ENCODE data around the gene ARVCF. TPM values are rescaled to one million over a fixed set of nuclear protein-coding genes. Genes with fewer than 3 reads are reported as not detected.

ARVCF gene
- total RNA-seq, 1 experiment from 2014 or later = 8.2 TPM

DNA sequence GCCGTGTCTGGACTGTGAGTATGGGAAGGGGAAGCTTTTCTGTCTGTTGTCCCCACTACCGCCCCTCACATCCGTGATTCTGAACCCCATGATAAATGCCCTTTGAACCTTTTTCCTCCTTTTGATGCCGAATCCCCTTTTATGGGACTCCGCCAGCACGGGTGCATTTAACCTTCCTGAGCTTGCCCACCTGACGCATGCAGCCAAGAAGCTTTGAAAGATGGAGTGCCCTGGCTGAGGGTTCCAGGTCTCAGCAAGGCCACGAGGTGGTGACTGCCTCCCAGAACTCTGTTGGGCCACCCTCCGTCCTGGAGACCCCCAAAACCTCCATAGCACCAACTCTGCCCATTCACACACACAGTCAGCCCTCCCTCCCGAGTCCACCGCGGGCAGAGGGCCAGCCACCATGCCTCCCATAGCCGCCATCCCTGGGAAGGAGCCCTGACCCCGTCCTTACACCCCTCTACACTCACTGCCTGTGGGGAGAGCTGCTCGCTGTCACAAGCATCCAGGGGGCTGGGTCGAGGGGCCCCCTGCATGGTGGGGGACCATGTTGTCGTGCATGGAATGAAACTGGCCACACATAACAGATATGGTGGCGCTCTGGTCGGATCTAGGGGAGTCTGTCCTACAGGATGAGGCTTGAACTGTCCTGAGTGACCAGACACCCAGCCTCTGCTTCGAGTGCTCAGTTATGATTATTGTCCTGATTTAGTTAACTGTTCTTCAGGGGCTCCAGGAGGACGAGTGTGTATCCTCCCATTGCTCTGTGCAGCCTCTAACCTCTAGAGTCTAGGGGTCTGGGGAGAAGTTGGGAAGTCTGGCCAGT, 75.9 kb downstream of the ARVCF start:
- POLR2A ChIA-PET = no interaction called here
- Histone ChIP-seq H3K9me3 (ENCODE audit: control insufficient read depth, insufficient read depth, low read depth, low read length) (no peaks in the 10 kb centered on the region), H3K4me3 (ENCODE audit: low read depth in 2 of 2, low read length in 2 of 2) (peak overlapping the region; percentile 68), H3K27ac (ENCODE audit: low read length) (peak overlapping the region; percentile 96), H3K4me1 (ENCODE audit: control insufficient read depth, insufficient read depth, low read length) (peaks cover 19% of the 10 kb centered on the region), H3K27me3 (ENCODE audit: control insufficient read depth, insufficient read depth, low read length) (no peaks in the 10 kb centered on the region), H3K36me3 (ENCODE audit: control insufficient read depth, insufficient read depth, low read length) (peaks cover 5% of the 10 kb centered on the region; the same call in 1 of the 2 replicates)
- DNase-seq (ENCODE audit: low read depth, low spot score) (no peak), ATAC-seq (peak; percentile 28)
- in situ Hi-C loops (cut with HindIII; ENCODE audit: low pct_unique_long_range_greater_than_20kb, low sequenced_read_pairs) = no loop called here
- CTCF ChIA-PET = interaction anchor here (0.6 kb wide), 1 partner anchor 29 kb away, joined by 4 read pairs; no protein-coding TSS in a partner anchor
- intact Hi-C loops (cut with micrococcal nuclease; ENCODE audit: unreplicated experiment) = no loop called here
- BruUV-seq (replicated peaks) = no TSS peak
- TF ChIP-seq TCF7L2 (IDR thresholded peaks at IDR 0.05; ENCODE audit: low read depth, low read length) = no peak
- TF ChIP-seq, protein P1, sequence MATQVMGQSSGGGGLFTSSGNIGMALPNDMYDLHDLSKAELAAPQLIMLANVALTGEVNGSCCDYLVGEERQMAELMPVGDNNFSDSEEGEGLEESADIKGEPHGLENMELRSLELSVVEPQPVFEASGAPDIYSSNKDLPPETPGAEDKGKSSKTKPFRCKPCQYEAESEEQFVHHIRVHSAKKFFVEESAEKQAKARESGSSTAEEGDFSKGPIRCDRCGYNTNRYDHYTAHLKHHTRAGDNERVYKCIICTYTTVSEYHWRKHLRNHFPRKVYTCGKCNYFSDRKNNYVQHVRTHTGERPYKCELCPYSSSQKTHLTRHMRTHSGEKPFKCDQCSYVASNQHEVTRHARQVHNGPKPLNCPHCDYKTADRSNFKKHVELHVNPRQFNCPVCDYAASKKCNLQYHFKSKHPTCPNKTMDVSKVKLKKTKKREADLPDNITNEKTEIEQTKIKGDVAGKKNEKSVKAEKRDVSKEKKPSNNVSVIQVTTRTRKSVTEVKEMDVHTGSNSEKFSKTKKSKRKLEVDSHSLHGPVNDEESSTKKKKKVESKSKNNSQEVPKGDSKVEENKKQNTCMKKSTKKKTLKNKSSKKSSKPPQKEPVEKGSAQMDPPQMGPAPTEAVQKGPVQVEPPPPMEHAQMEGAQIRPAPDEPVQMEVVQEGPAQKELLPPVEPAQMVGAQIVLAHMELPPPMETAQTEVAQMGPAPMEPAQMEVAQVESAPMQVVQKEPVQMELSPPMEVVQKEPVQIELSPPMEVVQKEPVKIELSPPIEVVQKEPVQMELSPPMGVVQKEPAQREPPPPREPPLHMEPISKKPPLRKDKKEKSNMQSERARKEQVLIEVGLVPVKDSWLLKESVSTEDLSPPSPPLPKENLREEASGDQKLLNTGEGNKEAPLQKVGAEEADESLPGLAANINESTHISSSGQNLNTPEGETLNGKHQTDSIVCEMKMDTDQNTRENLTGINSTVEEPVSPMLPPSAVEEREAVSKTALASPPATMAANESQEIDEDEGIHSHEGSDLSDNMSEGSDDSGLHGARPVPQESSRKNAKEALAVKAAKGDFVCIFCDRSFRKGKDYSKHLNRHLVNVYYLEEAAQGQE (IDR thresholded peaks at IDR 0.05; ENCODE audit: insufficient read depth in 1 of 2, low read depth in 2 of 2, low read length in 1 of 2) = no peak
- TF ChIP-seq, protein P2, sequence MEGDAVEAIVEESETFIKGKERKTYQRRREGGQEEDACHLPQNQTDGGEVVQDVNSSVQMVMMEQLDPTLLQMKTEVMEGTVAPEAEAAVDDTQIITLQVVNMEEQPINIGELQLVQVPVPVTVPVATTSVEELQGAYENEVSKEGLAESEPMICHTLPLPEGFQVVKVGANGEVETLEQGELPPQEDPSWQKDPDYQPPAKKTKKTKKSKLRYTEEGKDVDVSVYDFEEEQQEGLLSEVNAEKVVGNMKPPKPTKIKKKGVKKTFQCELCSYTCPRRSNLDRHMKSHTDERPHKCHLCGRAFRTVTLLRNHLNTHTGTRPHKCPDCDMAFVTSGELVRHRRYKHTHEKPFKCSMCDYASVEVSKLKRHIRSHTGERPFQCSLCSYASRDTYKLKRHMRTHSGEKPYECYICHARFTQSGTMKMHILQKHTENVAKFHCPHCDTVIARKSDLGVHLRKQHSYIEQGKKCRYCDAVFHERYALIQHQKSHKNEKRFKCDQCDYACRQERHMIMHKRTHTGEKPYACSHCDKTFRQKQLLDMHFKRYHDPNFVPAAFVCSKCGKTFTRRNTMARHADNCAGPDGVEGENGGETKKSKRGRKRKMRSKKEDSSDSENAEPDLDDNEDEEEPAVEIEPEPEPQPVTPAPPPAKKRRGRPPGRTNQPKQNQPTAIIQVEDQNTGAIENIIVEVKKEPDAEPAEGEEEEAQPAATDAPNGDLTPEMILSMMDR (IDR thresholded peaks at IDR 0.05) = no peak
- no peak for TF ChIP-seq POLR2AphosphoS5 (IDR thresholded peaks at IDR 0.05; ENCODE audit: low read depth, low read length)
- TF ChIP-seq SIN3A (IDR thresholded peaks at IDR 0.05; ENCODE audit: borderline replicate concordance, insufficient read depth, low read depth, low read length) = no peak

DNA sequence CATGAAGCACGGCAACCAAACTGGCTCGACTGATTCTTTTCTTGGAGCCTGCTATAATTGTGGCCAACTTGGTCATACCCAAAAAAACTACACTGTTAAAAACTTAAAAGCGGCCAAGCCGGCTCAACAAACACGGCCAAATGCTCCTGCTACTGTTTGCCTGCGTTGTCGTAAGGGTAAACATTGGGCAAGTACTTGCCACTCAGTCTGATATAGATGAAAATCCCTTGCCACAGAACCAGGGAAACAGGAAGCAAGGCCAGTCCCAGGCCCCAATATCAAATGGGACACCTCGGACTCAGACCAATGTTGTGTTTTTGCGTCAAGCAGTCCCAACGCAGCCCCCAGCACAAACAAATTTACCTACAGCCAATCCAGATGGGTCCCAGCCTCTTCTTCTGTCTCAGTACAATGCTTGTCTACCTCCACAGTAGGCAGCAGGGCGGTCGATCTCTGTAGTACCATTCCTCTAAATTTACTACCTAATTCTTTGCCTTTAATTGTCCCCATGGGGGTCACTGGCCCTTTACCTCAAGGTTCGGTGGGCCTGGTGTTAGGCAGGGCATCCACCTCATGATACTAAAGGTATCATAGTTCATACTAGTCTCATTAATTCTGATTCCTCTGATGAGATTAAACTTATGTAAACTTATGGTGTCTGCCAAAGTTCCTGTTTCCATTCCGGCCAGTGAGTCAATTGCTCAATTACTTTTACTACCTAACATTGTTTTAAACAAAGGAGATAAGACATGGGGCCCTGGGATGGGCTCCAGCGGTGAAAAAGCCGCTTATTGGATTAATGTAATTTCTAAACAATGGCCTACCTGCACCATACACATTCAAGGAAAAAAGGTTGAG, 78.8 kb downstream of the ARVCF start:
- DNase-seq (ENCODE audit: low read depth, low spot score) = no peak
- Histone ChIP-seq H3K4me3 (ENCODE audit: low read depth in 2 of 2, low read length in 2 of 2) (no peak overlapping the region), H3K27me3 (ENCODE audit: control insufficient read depth, insufficient read depth, low read length) (no peaks in the 10 kb centered on the region), H3K27ac (ENCODE audit: low read length) (no peak overlapping the region), H3K36me3 (ENCODE audit: control insufficient read depth, insufficient read depth, low read length) (peaks cover 5% of the 10 kb centered on the region; the same call in 1 of the 2 replicates), H3K4me1 (ENCODE audit: control insufficient read depth, insufficient read depth, low read length) (peaks cover 8% of the 10 kb centered on the region), H3K9me3 (ENCODE audit: control insufficient read depth, insufficient read depth, low read depth, low read length) (no peaks in the 10 kb centered on the region)
- ChIA-PET CTCF (no interaction called here), POLR2A (no interaction called here)
- no TSS peak for BruUV-seq (replicated peaks)
- TF ChIP-seq POLR2AphosphoS5 (IDR thresholded peaks at IDR 0.05; ENCODE audit: low read depth, low read length) (no peak), SIN3A (IDR thresholded peaks at IDR 0.05; ENCODE audit: borderline replicate concordance, insufficient read depth, low read depth, low read length) (no peak), TCF7L2 (IDR thresholded peaks at IDR 0.05; ENCODE audit: low read depth, low read length) (no peak)
- TF ChIP-seq, protein P1 (IDR thresholded peaks at IDR 0.05; ENCODE audit: insufficient read depth in 1 of 2, low read depth in 2 of 2, low read length in 1 of 2) = no peak
- TF ChIP-seq, protein P2 (IDR thresholded peaks at IDR 0.05) = no peak
- no peak for ATAC-seq
- in situ Hi-C loops (cut with HindIII; ENCODE audit: low pct_unique_long_range_greater_than_20kb, low sequenced_read_pairs) (no loop called here), intact Hi-C loops (cut with micrococcal nuclease; ENCODE audit: unreplicated experiment) (no loop called here)

Measured in Panc1 (cell line).